GM19193 (cell line): ENCODE measurements around the gene ZNF385A.

ENCODE experiments used
- POLR2A ChIP-seq: IDR thresholded peaks from 4 replicates; pipeline ENCODE4 v1.6.1; 2011; ENCODE audit not compliant: insufficient read depth, insufficient read length; ENCODE audit errors: extremely low read depth

Gene ZNF385A

GRCh38 chr12:54341378-54342300 lies 42.9 kb downstream of the ZNF385A start:
- no peak for TF ChIP-seq POLR2A

GRCh38 chr12:54340846-54341245 lies 43.7 kb downstream of the ZNF385A start:
- no peak for TF ChIP-seq POLR2A

GRCh38 chr12:54338698-54339296 lies 45.7 kb downstream of the ZNF385A start:
- TF ChIP-seq POLR2A: no peak

GRCh38 chr12:54337854-54338650 lies 46.5 kb downstream of the ZNF385A start:
- TF ChIP-seq POLR2A: no peak

GRCh38 chr12:54337280-54337842 lies 47.2 kb downstream of the ZNF385A start:
- no peak for TF ChIP-seq POLR2A

GRCh38 chr12:54333420-54334034 lies 51.0 kb downstream of the ZNF385A start:
- TF ChIP-seq POLR2A: no peak

- no peak for TF ChIP-seq POLR2A
These were observed 53.1 kb downstream of the ZNF385A start for GRCh38 chr12:54331461-54331860.

- TF ChIP-seq POLR2A: no peak
These were observed 54.1 kb downstream of the ZNF385A start for GRCh38 chr12:54330442-54330841.

GRCh38 chr12:54329759-54330158 lies 54.8 kb downstream of the ZNF385A start:
- no peak for TF ChIP-seq POLR2A

GRCh38 chr12:54328595-54329337 lies 55.8 kb downstream of the ZNF385A start:
- TF ChIP-seq POLR2A: no peak

- TF ChIP-seq POLR2A: peak; percentile 91
These were observed 59.7 kb downstream of the ZNF385A start, which contains the start of gene COPZ1 for GRCh38 chr12:54324617-54325441. Gene COPZ1 (plus strand): TSS chr12:54325131. CDS start chr12:54325164, 33 bp downstream.

- no peak for TF ChIP-seq POLR2A
These were observed 63.2 kb downstream of the ZNF385A start for GRCh38 chr12:54321363-54321762.
